ENCODE data around the gene ITGB6.

DNA sequence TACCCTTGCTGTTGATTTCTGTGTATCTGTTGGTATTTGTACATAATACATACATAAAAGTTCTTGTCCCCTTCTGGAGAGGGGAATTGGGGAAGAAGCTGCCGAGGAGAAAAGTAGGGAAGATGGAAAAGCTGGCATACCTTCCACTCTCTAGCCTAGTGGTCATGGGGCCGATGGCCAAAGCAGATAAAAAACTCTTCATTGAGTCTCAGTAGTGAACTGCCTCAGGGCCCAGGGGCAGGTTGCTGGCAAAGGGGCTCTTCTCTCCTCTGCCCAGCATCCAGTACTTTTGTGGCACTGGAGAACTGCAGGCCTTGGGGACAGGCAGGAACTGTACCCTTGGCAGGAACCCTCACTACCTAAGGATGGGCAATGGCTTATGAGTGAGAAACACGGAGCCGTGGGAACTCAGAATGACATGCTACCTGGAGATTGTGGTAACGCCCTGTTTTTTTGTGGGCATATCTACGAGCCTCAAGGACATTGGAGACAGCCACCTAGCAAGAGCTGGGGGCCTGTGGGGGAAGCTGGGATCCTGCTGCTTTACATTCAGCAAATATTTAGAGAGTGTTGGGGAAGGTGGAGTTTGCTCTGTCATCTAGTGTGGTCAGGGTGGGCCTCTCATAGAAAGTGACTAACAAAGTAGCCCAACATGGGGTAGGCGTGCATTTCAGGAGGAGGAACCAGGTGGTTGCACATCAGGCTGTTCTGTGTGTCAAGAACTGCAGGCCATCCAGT lies 22.6 kb upstream of the ITGB6 start:
- no peak for TF ChIP-seq POLR2A (IDR thresholded peaks at IDR 0.05)
- TF ChIP-seq, protein P1, sequence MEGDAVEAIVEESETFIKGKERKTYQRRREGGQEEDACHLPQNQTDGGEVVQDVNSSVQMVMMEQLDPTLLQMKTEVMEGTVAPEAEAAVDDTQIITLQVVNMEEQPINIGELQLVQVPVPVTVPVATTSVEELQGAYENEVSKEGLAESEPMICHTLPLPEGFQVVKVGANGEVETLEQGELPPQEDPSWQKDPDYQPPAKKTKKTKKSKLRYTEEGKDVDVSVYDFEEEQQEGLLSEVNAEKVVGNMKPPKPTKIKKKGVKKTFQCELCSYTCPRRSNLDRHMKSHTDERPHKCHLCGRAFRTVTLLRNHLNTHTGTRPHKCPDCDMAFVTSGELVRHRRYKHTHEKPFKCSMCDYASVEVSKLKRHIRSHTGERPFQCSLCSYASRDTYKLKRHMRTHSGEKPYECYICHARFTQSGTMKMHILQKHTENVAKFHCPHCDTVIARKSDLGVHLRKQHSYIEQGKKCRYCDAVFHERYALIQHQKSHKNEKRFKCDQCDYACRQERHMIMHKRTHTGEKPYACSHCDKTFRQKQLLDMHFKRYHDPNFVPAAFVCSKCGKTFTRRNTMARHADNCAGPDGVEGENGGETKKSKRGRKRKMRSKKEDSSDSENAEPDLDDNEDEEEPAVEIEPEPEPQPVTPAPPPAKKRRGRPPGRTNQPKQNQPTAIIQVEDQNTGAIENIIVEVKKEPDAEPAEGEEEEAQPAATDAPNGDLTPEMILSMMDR (IDR thresholded peaks at IDR 0.05) = no peak
